ENCODE measurements around the gene RGS19. TPM values are rescaled to one million over a fixed set of nuclear protein-coding genes. Genes with fewer than 3 reads are reported as not detected.

Gene RGS19
- total RNA-seq, 8 experiments from 2014 or later = 0.92 to 8.8 (median 3.3) TPM

- ATAC-seq (replicated peaks in 6 of 8) = peak in 6 of 8 experiments; percentile 4 to 25 (median 7)
- H3K4me3 ChIP-seq = peak within 1 kb of the TSS; percentile 31 to 48 (median 39)
- H3K4me1 ChIP-seq (replicated peaks in 1 of 2) = peaks cover 15 to 31% of the 10 kb centered on the region in 2 donors
- in situ Hi-C loops (cut with MboI; ENCODE audit: low pct_unique_long_range_greater_than_20kb in 2 of 9, low sequenced_read_pairs in 9 of 9, unreplicated experiment in 9 of 9) = no loop called here
- WGBS, 10 experiments = 0 to 36% (median 12%) methylated on average over 1 to 5 of the region's 86 CpGs; no CpG with 5 or more reads in 6 of the 10 experiments
- H3K27ac ChIP-seq = no peak within 1 kb of the TSS
Observed at GRCh38 chr20:64083804-64084684, 4.7 kb upstream of the RGS19 start, which contains the start of gene LKAAEAR1. Gene LKAAEAR1 (minus strand): TSS chr20:64084398. CDS start chr20:64084219, 179 bp downstream.

GRCh38 chr20:64083378-64083803 is 4.1 kb upstream of the RGS19 start:
- 0 to 15% methylated on average over 1 to 5 of the region's 52 CpGs; no CpG with 5 or more reads in 8 of the 10 experiments for WGBS, 10 experiments
- Histone ChIP-seq H3K4me3 (peak overlapping the region; percentile 31 to 48 (median 39)), H3K4me1 (replicated peaks in 1 of 2) (peaks cover 21 to 36% of the 10 kb centered on the region in 2 donors), H3K27ac (no peak overlapping the region)
- ATAC-seq (replicated peaks in 6 of 8) = peak; percentile 43 to 78 (median 51)
- in situ Hi-C loops (cut with MboI; ENCODE audit: low pct_unique_long_range_greater_than_20kb in 2 of 9, low sequenced_read_pairs in 9 of 9, unreplicated experiment in 9 of 9) = no loop called here

- Histone ChIP-seq H3K27ac (no peak overlapping the region), H3K4me3 (peak overlapping the region in 4 of 5 donors; percentile 31 to 48 (median 42)), H3K4me1 (replicated peaks in 1 of 2) (peaks cover 23 to 37% of the 10 kb centered on the region in 2 donors)
- no peak for ATAC-seq (replicated peaks in 6 of 8)
- WGBS, 10 experiments = 0 to 50% (median 13%) methylated on average over 1 to 5 of the region's 13 CpGs; no CpG with 5 or more reads in 4 of the 10 experiments
- in situ Hi-C loops (cut with MboI; ENCODE audit: low pct_unique_long_range_greater_than_20kb in 2 of 9, low sequenced_read_pairs in 9 of 9, unreplicated experiment in 9 of 9) = no loop called here
Observed at GRCh38 chr20:64082820-64083377, 3.6 kb upstream of the RGS19 start.

- H3K4me1 ChIP-seq (replicated peaks in 1 of 2) = peaks cover 23 to 37% of the 10 kb centered on the region in 2 donors
- H3K4me3 ChIP-seq = no peak overlapping the region
- in situ Hi-C loops (cut with MboI; ENCODE audit: low pct_unique_long_range_greater_than_20kb in 2 of 9, low sequenced_read_pairs in 9 of 9, unreplicated experiment in 9 of 9) = no loop called here
- ATAC-seq (replicated peaks in 6 of 8) = peak in 1 of 8 experiments; percentile 2
- 8 to 43% methylated on average over 2 of the region's 13 CpGs; no CpG with 5 or more reads in 8 of the 10 experiments for WGBS, 10 experiments
- H3K27ac ChIP-seq = no peak overlapping the region
Observed at GRCh38 chr20:64082126-64082731, 2.9 kb upstream of the RGS19 start.

- no peak for ATAC-seq (replicated peaks in 6 of 8)
- Histone ChIP-seq H3K27ac (no peak overlapping the region), H3K4me3 (no peak overlapping the region), H3K4me1 (replicated peaks in 1 of 2) (peaks cover 23 to 37% of the 10 kb centered on the region in 2 donors)
- in situ Hi-C loops (cut with MboI; ENCODE audit: low pct_unique_long_range_greater_than_20kb in 2 of 9, low sequenced_read_pairs in 9 of 9, unreplicated experiment in 9 of 9) = no loop called here
- WGBS, 10 experiments = 96 to 100% methylated on average over 2 to 4 of the region's 6 CpGs; no CpG with 5 or more reads in 8 of the 10 experiments
Observed at GRCh38 chr20:64081624-64081964, 2.3 kb upstream of the RGS19 start.

GRCh38 chr20:64080813-64081623 is 1.7 kb upstream of the RGS19 start:
- H3K4me1 ChIP-seq (replicated peaks in 1 of 2) = peaks cover 23 to 37% of the 10 kb centered on the region in 2 donors
- in situ Hi-C loops (cut with MboI; ENCODE audit: low pct_unique_long_range_greater_than_20kb in 2 of 9, low sequenced_read_pairs in 9 of 9, unreplicated experiment in 9 of 9) = no loop called here
- no peak overlapping the region for H3K27ac ChIP-seq
- ATAC-seq (replicated peaks in 6 of 8) = no peak
- peak overlapping the region in 1 of 5 donors; percentile 36 for H3K4me3 ChIP-seq
- 83 to 90% methylated on average over 2 to 3 of the region's 17 CpGs; no CpG with 5 or more reads in 8 of the 10 experiments for whole genome bisulfite sequencing, 10 experiments

- peaks cover 23 to 37% of the 10 kb centered on the region in 2 donors for H3K4me1 ChIP-seq (replicated peaks in 1 of 2)
- H3K27ac ChIP-seq = peak within 1 kb of the TSS in 1 of 2 donors; percentile 24
- H3K4me3 ChIP-seq = peak within 1 kb of the TSS; percentile 31 to 40 (median 36)
- WGBS, 10 experiments = 61% methylated on average over 5 of the region's 62 CpGs; no CpG with 5 or more reads in 9 of the 10 experiments
- peak in 4 of 8 experiments; percentile 21 to 58 (median 36) for ATAC-seq (replicated peaks in 6 of 8)
- in situ Hi-C loops (cut with MboI; ENCODE audit: low pct_unique_long_range_greater_than_20kb in 2 of 9, low sequenced_read_pairs in 9 of 9, unreplicated experiment in 9 of 9) = no loop called here
Observed at GRCh38 chr20:64080013-64080812, 895 bp upstream of the RGS19 start, which contains the start of gene OPRL1. Gene OPRL1 (plus strand): TSS chr20:64080082. CDS start chr20:64092721, 12,639 bp downstream.

- in situ Hi-C loops (cut with MboI; ENCODE audit: low pct_unique_long_range_greater_than_20kb in 2 of 9, low sequenced_read_pairs in 9 of 9, unreplicated experiment in 9 of 9) = no loop called here
- H3K4me3 ChIP-seq = peak overlapping the region; percentile 31 to 40 (median 36)
- WGBS, 10 experiments = 0 to 48% (median 25%) methylated on average over 1 to 2 of the region's 4 CpGs; no CpG with 5 or more reads in 6 of the 10 experiments
- H3K27ac ChIP-seq = peak overlapping the region in 1 of 2 donors; percentile 24
- ATAC-seq (replicated peaks in 6 of 8) = no peak
- H3K4me1 ChIP-seq (replicated peaks in 1 of 2) = peaks cover 13 to 24% of the 10 kb centered on the region in 2 donors
Observed at GRCh38 chr20:64078934-64079272, 415 bp downstream of the RGS19 start.

GRCh38 chr20:64077876-64078551 is 1.3 kb downstream of the RGS19 start:
- no peak for ATAC-seq (replicated peaks in 6 of 8)
- in situ Hi-C loops (cut with MboI; ENCODE audit: low pct_unique_long_range_greater_than_20kb in 2 of 9, low sequenced_read_pairs in 9 of 9, unreplicated experiment in 9 of 9) = no loop called here
- H3K4me1 ChIP-seq (replicated peaks in 1 of 2) = peaks cover 11 to 19% of the 10 kb centered on the region in 2 donors
- no peak overlapping the region for H3K4me3 ChIP-seq
- no peak overlapping the region for H3K27ac ChIP-seq
- WGBS, 10 experiments = 40 to 100% (median 73%) methylated on average over 1 to 3 of the region's 15 CpGs; no CpG with 5 or more reads in 6 of the 10 experiments

GRCh38 chr20:64077541-64077875 is 1.8 kb downstream of the RGS19 start:
- Histone ChIP-seq H3K4me1 (replicated peaks in 1 of 2) (peaks cover 11 to 19% of the 10 kb centered on the region in 2 donors), H3K27ac (no peak overlapping the region), H3K4me3 (no peak overlapping the region)
- in situ Hi-C loops (cut with MboI; ENCODE audit: low pct_unique_long_range_greater_than_20kb in 2 of 9, low sequenced_read_pairs in 9 of 9, unreplicated experiment in 9 of 9) = no loop called here
- WGBS, 10 experiments = no CpG with 5 or more reads among the region's 7 CpGs
- ATAC-seq (replicated peaks in 6 of 8) = no peak

- ATAC-seq (replicated peaks in 6 of 8) = no peak
- peaks cover 11 to 15% of the 10 kb centered on the region in 2 donors for H3K4me1 ChIP-seq (replicated peaks in 1 of 2)
- no peak overlapping the region for H3K27ac ChIP-seq
- in situ Hi-C loops (cut with MboI; ENCODE audit: low pct_unique_long_range_greater_than_20kb in 2 of 9, low sequenced_read_pairs in 9 of 9, unreplicated experiment in 9 of 9) = no loop called here
- WGBS, 10 experiments = no CpG with 5 or more reads among the region's 8 CpGs
- H3K4me3 ChIP-seq = no peak overlapping the region
Observed at GRCh38 chr20:64077094-64077493, 2.2 kb downstream of the RGS19 start.
